Neural cell (in vitro differentiated cells): Measurements from ENCODE around the gene DIAPH2.

ENCODE experiments used
- CTCF ChIP-seq: fragments of 450-650 bp; IDR thresholded peaks from 2 replicates; pipeline ENCODE4 v1.5.1; 2014; ENCODE audit warnings: antibody characterized with exemption, mild to moderate bottlenecking, moderate library complexity; ENCODE audit not compliant: poor library complexity, severe bottlenecking
- TAF1 ChIP-seq: IDR thresholded peaks from 2 replicates; pipeline ENCODE4 v1.6.1; 2012; ENCODE audit warnings: low read depth

DNA sequence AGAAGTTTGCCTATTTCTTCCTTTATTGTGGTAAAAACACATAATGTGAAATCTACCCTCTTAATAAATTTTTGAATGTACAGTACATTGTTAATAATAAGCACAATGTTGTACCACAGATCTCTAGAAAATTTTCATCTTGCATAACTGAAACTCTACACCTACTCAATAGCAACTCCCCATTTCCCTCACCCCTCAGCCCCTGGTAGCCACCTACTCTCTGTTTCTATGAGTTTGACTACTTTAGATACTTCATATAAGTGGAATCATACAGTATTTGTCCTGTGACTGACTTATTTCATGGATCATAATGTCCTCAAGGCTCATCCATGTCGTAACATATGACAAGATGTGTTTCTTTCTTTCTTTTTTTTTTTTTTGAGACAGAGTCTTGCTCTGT, 645.5 kb downstream of the DIAPH2 start:
- TF ChIP-seq CTCF (no peak), TAF1 (no peak)
